Tibial artery (tissue), 4 donors: ENCODE measurements around the gene STIL.
A peak's percentile ranks its signal among the peaks of the same experiment; 100 is the strongest.
"Not testable (repeated sequence)": the region's sequence is repeated elsewhere in the genome, so short reads cannot be mapped to it uniquely, and the experiment has no call there.

Experiments
- DNase-seq, 2 donors: peaks; one replicate each; pipeline ENCODE4 v3.0.0-alpha.2; 2019
- H3K27ac ChIP-seq, 2 donors: fragments of 200-600 bp; sonication (generic) in 1 of 2; 1 replicate in 1 of 2; 2 replicates in 1 of 2; pipeline ENCODE4 v1.5.1; 2018 to 2019; ENCODE audit warnings: mild to moderate bottlenecking in 1 of 2
- H3K27me3 ChIP-seq, 2 donors: fragments of 200-600 bp; sonication (generic) in 1 of 2; one replicate each; pipeline versions ENCODE4 v1.5.1 to v1.6.0; 2016 to 2019
- H3K36me3 ChIP-seq, 3 donors: fragments of 200-600 bp; sonication (generic) in 2 of 3; one replicate each; pipeline ENCODE4 v1.5.1; 2016 to 2019; ENCODE audit warnings: mild to moderate bottlenecking in 2 of 3
- H3K4me1 ChIP-seq, 4 donors: fragments of 200-600 bp; sonication (generic) in 2 of 4; 1 replicate in 3 of 4; 2 replicates in 1 of 4; pipeline ENCODE4 v1.5.1; 2016 to 2019
- H3K4me3 ChIP-seq, 2 donors: fragments of 200-600 bp; sonication (generic) in 1 of 2; 1 replicate in 1 of 2; 2 replicates in 1 of 2; pipeline ENCODE4 v1.5.1; 2018 to 2019; ENCODE audit warnings: mild to moderate bottlenecking in 2 of 2
- H3K9me3 ChIP-seq, 3 donors: fragments of 200-600 bp; sonication (generic) in 1 of 3; one replicate each; pipeline ENCODE4 v1.5.1; 2016 to 2019
- intact Hi-C: fragments of 100-400 bp; cut with DNase I; formaldehyde crosslinking; loops from one replicate; pipeline ENCODE4 v1.15.0; 2023; ENCODE audit warnings: low total_unique reads
- TF ChIP-seq, protein P1 (sequence below), 2 experiments: fragments of 200-600 bp in 1 of 2; fragments of 450-650 bp in 1 of 2; IDR thresholded peaks; one replicate each; pipeline ENCODE4 v1.5.1; 2017 to 2019; ENCODE audit warnings: antibody characterized with exemption in 2 of 2, mild to moderate bottlenecking in 1 of 2, moderate library complexity in 1 of 2

The STIL gene

DNA sequence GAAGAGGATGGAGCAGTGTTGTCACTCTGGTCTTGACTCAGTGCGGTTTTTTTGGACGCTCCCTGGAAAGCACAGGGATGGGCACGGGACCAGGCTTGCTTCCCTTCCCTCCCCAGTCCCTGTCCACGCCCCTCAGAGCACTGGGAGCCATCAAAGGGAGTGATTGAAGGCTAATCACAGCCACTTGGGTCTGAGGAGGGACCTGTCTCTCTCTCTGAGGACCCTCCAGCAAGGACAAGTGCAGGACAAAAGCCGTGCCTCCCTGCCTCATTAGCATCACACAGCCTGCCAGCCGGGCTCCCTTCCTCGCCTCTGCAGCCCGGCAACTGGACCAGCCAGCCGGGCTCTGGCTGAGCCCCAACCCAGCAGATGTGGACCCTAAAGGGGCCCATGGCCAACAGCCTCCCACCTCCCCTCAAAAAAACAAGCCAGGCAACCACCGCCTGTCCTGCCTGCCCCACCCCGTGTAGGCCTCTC, 105.5 kb downstream of the STIL start:
- Histone ChIP-seq H3K27ac (no peak overlapping the region), H3K36me3 (no peaks in the 10 kb centered on the region), H3K4me3 (no peak overlapping the region), H3K4me1 (no peaks in the 10 kb centered on the region), H3K27me3 (peaks cover 0 to 22% of the 10 kb centered on the region in 2 donors), H3K9me3 (no peaks in the 10 kb centered on the region)
- intact Hi-C loops: no loop called here
- TF ChIP-seq, protein P1, sequence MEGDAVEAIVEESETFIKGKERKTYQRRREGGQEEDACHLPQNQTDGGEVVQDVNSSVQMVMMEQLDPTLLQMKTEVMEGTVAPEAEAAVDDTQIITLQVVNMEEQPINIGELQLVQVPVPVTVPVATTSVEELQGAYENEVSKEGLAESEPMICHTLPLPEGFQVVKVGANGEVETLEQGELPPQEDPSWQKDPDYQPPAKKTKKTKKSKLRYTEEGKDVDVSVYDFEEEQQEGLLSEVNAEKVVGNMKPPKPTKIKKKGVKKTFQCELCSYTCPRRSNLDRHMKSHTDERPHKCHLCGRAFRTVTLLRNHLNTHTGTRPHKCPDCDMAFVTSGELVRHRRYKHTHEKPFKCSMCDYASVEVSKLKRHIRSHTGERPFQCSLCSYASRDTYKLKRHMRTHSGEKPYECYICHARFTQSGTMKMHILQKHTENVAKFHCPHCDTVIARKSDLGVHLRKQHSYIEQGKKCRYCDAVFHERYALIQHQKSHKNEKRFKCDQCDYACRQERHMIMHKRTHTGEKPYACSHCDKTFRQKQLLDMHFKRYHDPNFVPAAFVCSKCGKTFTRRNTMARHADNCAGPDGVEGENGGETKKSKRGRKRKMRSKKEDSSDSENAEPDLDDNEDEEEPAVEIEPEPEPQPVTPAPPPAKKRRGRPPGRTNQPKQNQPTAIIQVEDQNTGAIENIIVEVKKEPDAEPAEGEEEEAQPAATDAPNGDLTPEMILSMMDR (IDR thresholded peaks at IDR 0.05): no peak
- DNase-seq: no peak

GRCh38 chr1:47207803-47208373, 106.1 kb downstream of the STIL start:
- H3K27ac ChIP-seq: no peak overlapping the region
- no peaks in the 10 kb centered on the region for H3K4me1 ChIP-seq
- TF ChIP-seq, protein P1 (IDR thresholded peaks at IDR 0.05): no peak
- H3K9me3 ChIP-seq: no peaks in the 10 kb centered on the region
- H3K4me3 ChIP-seq: no peak overlapping the region
- intact Hi-C loops: no loop called here
- peak in 1 of 2 donors; percentile 49 for DNase-seq
- peaks cover 0 to 22% of the 10 kb centered on the region in 2 donors for H3K27me3 ChIP-seq
- H3K36me3 ChIP-seq: no peaks in the 10 kb centered on the region

DNA sequence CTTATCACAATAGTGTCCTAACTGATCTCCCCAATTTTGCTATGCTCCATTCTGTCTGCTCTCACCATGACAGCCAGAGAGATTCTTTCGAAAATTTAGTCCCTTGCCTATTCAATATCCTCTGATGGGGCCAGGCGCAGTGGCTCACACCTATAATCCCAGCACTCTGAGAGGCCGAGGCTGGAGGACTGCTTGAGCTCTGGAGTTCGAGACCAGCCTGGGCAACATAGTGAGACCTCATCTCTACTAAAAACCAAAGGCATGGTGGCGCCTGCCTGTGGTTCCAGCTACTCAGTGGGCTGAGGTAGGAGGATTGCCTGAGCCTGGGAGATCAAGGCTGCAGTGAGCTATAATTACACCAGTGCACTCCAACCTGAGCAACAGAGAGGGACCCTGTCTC, 108.0 kb downstream of the STIL start:
- intact Hi-C loops: no loop called here
- Histone ChIP-seq H3K4me1 (no peaks in the 10 kb centered on the region), H3K27me3 (peaks cover 0 to 24% of the 10 kb centered on the region in 2 donors), H3K4me3 (no peak overlapping the region), H3K27ac (no peak overlapping the region), H3K9me3 (no peaks in the 10 kb centered on the region), H3K36me3 (no peaks in the 10 kb centered on the region)
- DNase-seq: peak in 1 of 2 donors; percentile 53
- TF ChIP-seq, protein P1 (IDR thresholded peaks at IDR 0.05): no peak

GRCh38 chr1:47203504-47203903, 110.4 kb downstream of the STIL start:
- H3K9me3 ChIP-seq, intact Hi-C loops, H3K27ac ChIP-seq, H3K36me3 ChIP-seq, DNase-seq, H3K4me3 ChIP-seq, H3K4me1 ChIP-seq: not testable (repeated sequence)
- peaks cover 0 to 30% of the 10 kb centered on the region in 2 donors for H3K27me3 ChIP-seq

GRCh38 chr1:47201179-47201578, 112.8 kb downstream of the STIL start:
- no peak overlapping the region for H3K4me3 ChIP-seq
- no peak overlapping the region for H3K27ac ChIP-seq
- no peaks in the 10 kb centered on the region for H3K4me1 ChIP-seq
- TF ChIP-seq, protein P1 (IDR thresholded peaks at IDR 0.05): no peak
- no peak for DNase-seq
- intact Hi-C loops: no loop called here
- H3K36me3 ChIP-seq: no peaks in the 10 kb centered on the region
- H3K27me3 ChIP-seq: peaks cover 0 to 28% of the 10 kb centered on the region in 2 donors
- no peaks in the 10 kb centered on the region for H3K9me3 ChIP-seq
